Stimulated activated CD4-positive, alpha-beta T cell treated with anti-CD3 and anti-CD28 coated beads, Interleukin-12 subunit alpha, Interleukin-12 subunit beta, amount 100 ng/mL, for 48 hours (primary cell): ENCODE data around the gene CPED1.
"Not testable (repeated sequence)": the region's sequence is repeated elsewhere in the genome, so short reads cannot be mapped to it uniquely, and the experiment has no call there.

Experiments
- DNase-seq, 3 donors: peaks; one replicate each; pipeline ENCODE4 v3.0.0-alpha.2; 2020; ENCODE audit warnings: low read depth in 2 of 3, low spot score in 1 of 3

CPED1 gene

DNA sequence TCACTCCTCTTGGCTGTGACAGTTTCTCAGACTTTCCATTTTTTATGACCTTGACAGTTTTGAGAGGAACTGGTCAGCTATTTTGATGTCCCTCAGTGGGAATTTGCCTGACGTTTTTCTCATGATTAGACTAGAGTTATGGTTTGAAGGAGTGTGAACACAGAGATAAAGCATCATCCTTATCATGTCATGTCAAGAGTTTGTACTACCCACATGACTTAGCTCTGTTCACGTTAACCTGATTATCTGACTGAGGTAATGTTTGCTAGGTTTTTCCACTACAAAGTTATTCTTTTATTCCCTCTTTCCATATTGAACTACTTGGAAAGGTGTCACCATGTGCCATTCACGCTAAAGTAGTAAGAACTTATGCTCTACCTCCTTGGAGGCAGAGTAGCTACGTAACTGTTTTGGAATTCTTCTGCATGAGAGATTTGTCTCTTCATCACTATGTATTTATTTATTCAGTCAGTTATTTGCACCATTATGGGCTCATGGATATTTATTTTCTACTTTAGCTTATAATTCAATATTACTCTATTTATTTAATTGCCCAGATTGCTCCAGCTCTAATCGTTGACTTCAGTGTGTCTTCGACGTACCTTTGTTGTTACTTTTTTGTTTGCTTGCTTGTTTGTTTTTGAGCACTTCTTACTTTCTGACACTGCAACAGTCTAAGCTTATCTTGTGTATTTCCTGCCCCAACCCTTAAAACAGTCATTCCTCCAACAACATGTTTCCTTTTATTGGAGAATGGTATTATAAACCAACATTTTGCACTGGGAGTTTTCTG is 50.4 kb downstream of the CPED1 start:
- no peak for DNase-seq

DNA sequence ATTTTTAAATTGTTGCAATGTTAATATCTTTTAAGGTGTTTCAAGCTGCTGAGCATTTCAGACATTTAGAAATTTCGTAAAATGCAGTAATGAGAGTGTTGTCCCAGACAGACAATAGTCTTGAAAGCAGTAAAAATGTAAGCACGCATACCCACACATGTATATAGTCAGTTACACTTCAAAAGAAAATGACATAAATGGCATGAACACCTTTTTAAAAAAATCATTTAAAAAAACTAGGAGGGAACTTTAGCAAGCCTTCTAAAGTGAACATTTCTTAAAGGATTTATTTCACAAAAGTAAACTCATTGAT is 51.0 kb downstream of the CPED1 start:
- DNase-seq: no peak

DNA sequence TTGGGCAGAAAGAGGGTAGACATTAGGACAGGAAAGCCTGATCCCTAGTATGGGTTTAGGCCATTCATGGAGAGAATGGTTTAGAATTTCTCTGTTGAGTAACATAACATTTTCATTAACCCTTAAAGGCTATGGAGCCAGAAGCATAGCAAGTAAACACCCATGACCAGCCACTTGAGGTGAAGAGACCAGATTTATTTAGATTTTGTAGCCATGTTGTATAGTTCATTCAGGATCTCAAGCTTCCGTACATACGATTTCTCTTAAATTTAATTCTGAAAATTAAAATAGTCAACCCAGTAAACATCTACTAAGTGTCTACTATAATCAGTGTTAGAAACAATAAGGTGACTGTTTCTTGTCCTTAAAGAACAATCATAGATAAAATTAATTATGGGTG is 51.5 kb downstream of the CPED1 start:
- no peak for DNase-seq

DNA sequence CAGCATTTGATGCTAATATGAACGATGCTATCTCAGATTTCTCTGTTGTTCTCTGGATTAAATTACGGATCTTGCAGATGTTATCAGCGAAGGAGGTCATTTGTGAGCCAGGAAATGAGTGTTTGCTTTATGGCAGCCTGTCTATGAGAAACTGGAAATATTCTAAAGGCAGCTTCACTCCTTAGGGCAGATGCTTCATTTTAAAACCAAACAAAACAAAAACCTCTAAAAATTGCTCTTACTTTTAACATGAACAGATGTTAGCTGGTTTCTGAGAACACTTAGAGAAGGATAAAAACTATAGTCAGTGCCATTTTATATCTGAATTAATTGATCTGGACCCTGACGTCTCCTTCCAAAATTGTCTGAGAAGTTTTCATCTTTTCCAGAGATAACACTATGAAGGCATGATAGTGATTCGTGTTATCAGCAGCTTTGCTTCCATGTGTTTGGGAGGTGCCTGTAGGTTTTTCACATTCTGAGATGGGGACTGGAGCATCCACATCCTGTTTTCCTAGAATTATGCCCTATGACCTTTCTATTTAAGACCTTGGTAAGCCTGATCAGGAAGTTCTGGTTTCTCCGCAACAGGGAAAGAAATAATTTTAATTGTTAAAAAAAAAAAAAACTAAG is 53.1 kb downstream of the CPED1 start:
- DNase-seq: no peak

DNA sequence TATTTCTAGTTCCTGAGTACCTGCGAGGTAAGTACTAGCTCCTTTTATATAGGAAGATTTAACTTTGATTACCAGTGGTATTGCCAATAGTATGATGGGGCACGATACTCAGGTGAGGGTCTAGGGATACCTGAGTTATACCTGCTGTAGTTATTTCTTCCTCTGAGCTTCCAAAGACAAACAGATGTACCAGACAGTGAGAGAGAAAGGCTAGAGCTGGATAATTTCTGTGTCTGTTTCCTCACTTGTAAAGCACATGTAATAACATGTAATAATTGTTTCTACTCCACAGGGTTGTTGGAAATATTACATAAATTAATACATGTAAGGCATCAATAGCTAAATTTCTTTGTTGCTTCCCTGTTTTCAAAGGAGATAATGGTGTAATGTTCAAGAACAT is 53.7 kb downstream of the CPED1 start:
- DNase-seq: no peak

DNA sequence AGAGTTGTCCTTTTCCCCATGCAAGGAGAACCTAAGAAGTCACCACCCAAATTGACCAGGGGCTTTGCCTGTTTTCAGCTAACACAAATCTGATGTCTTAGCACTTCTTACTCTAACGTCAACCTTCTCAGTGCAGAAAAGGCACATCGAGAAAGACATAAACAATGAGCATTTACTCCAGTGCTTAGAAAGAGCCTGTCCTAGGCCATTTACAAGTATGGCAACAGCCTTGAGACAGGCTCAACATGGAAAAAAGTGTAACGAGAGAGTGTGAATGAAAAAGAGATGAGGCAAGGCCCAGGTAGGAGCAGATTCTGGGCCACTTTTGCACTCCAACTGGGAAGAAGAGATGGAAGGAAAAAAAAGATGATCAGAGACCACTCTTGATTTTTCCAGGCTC is 54.4 kb downstream of the CPED1 start:
- DNase-seq: no peak

DNA sequence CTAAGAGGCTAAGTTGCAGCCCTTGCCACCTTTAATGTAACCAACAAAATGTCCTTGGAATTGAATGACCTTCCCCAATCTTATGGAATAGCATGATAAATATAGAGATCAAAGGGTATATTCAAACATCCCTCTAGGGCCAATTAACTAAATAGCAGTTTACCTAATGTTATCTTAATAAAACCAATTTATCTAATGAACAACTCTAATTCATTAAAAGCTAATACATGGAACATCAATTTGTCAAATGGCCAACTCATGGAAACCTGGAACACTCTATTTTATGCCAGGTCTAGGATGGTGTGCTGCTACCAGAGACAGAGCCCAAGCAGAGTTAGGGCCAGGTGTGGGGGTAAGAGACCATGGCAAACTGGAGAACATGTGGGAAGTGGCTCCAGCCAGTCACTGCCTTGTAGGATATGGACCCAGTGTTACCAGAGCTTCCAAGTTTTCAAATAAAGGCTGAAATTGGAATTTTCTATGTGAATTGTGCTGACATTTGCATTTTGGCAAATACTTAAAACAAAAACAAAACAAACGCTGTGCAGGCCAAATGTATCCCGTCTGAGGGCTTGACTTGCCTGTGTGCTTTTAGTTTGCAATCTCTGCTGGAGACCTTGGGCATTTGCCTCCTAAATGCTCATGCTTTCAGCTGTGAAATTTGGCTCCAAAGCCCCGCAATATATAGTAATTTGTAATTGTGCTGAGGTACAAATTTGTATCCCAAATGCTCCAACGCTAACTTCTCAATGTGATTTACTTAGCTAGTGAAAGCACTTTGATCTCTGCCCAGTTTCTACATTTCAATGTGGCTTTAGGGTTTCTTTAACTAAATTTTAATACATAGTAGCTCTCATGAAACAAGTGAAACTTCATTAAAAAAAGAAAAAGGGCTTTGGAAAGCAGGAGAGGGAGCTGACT is 55.1 kb downstream of the CPED1 start:
- DNase-seq: no peak

- DNase-seq: no peak
Measured at GRCh38 chr7:121045090-121045489, 56.6 kb downstream of the CPED1 start.

DNA sequence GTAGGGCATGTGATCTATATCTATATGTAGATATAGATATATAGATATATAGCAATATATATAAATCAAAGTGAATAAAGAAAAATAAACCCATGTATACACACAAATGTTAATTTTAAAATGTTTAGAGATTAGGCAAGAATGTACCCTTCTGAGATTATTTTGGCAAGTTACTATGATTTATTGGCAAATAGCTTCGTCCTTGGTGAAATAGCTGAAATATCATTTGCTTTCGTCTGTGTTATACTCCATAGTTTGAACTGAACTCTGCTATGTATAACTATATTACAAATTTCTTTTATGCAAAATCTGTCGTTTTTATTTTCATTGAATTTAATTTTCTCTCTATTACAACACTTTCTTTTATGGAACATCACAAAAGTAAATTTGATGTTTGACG is 57.5 kb downstream of the CPED1 start:
- DNase-seq: no peak

DNA sequence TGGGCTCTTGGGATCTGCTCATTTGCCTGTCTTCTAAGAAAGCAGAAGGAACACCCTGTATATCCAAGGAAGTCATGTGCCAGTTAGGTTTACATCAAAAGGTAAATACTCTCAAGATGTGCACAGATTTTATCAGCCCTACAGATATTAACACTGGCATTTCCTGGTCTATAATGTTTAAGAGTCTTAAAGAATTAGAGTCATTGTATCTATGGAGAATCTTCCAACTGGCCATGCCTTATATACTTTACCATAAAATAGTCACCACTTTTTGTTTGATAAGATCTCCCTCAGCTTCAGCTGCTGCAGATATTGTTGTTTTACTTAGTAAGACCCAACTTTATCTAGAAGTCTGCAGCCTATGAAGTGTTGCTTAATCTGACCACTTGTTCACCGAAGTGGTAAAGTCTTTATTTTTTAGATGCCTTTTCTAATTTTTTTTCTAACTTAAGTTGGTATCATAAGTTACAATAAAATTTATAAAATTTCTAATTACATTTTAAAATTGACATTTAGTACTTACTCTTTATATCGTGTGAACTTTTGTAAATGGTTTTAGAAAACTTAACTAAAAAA is 58.5 kb downstream of the CPED1 start:
- no peak for DNase-seq

- DNase-seq: no peak
Measured at GRCh38 chr7:121048195-121048594, 59.7 kb downstream of the CPED1 start.

- no peak for DNase-seq
Measured at GRCh38 chr7:121049028-121049791, 60.7 kb downstream of the CPED1 start.

- no peak for DNase-seq
Measured at GRCh38 chr7:121049897-121050296, 61.4 kb downstream of the CPED1 start.

GRCh38 chr7:121053219-121053618 is 64.7 kb downstream of the CPED1 start:
- DNase-seq: no peak

- DNase-seq: no peak
Measured at GRCh38 chr7:121054925-121055324, 66.4 kb downstream of the CPED1 start.

- no peak for DNase-seq
Measured at GRCh38 chr7:121057878-121058277, 69.4 kb downstream of the CPED1 start.

- DNase-seq: no peak
Measured at GRCh38 chr7:121058975-121059374, 70.5 kb downstream of the CPED1 start.

- DNase-seq: not testable (repeated sequence)
Measured at GRCh38 chr7:121059979-121060509, 71.5 kb downstream of the CPED1 start.

DNA sequence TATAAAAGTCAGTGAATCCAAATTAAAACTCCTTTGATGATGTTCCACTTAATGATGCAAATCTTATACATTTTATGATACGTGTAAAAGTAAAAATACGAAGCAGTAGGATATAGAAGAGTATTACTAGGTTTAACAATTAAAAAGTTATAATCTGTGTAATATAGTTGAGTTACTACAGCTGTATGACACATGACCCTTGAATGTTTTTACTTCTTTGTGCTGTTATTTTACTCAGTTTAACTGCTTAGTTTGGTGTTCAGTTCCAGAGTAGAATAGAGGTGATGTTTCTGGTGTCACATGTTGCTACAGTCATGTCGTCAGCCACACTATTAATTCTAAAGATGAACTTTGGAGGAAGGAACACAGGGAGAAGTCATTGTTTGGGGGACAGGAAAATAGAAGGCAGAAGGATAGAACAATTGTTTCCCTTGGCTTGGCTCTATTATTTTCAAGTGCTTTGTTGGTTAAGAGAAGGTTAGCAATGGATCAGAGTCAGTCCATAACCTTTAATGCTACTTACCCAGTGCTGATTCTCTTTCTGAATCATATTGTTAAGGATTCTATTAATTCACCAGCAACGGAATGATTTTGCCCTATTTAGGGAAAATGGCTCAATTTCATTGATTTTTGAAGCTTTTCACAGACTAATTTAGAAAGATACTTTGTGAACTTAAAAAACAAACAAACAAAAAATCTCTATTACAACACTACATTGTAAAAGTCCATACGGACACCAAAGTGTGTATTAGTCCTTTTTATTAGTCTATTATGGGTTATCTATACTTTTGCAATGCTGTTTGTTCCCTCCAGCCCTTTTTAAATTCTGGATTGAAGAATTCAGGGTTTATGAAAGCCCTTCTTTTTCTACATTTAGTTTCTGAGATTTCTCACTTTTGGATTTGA is 73.4 kb downstream of the CPED1 start:
- no peak for DNase-seq
